Sigmoid colon (tissue), 4 donors: ENCODE data around the gene NSMF.

ENCODE experiments used
- CTCF ChIP-seq, 4 experiments: fragments of 450-650 bp in 3 of 4; fragments of 200-600 bp in 1 of 4; IDR thresholded peaks; one replicate each; pipeline ENCODE4 v1.5.1; 2016 to 2019; ENCODE audit warnings: antibody characterized with exemption in 4 of 4, mild to moderate bottlenecking in 3 of 4, moderate library complexity in 2 of 4
- EP300 ChIP-seq, 4 donors: sonication (generic); formaldehyde crosslinking; IDR thresholded peaks; one replicate each; pipeline ENCODE4 v1.6.1; 2017; ENCODE audit warnings: antibody characterized with exemption in 4 of 4

- TF ChIP-seq CTCF (IDR thresholded peaks at IDR 0.05) (no peak), EP300 (IDR thresholded peaks at IDR 0.05) (no peak)
These were observed 5.3 kb upstream of the NSMF start for GRCh38 chr9:137464291-137464999.
